T-helper 17 cell (primary cell): ENCODE results near the gene CCSER1. TPM values are rescaled to one million over a fixed set of nuclear protein-coding genes. Genes with fewer than 3 reads are reported as not detected.
"Not testable (repeated sequence)": the region's sequence is repeated elsewhere in the genome, so short reads cannot be mapped to it uniquely, and the experiment has no call there.

Experiments
- ATAC-seq: fragments of 150-1000 bp; cut with Tn5 transposase; 2 replicates; pipeline ENCODE4 v1.10.0; 2021; ENCODE audit warnings: mild to moderate bottlenecking, moderate library complexity
- DNase-seq, 3 donors: peaks; one replicate each; pipeline versions ENCODE4 v3.0.0 to v3.0.0-alpha.2; 2020 to 2021
- H3K9me3 ChIP-seq: one replicate; pipeline ENCODE4 v1.7.0; 2013; ENCODE audit warnings: low read length, mild to moderate bottlenecking; ENCODE audit not compliant: control insufficient read depth, poor library complexity, severe bottlenecking
- H3K27ac Mint-ChIP-seq: one replicate; pipeline ENCODE4 v1.8.0; 2022; ENCODE audit warnings: mild to moderate bottlenecking, moderate library complexity, mixed read lengths
- H3K27me3 Mint-ChIP-seq: one replicate; pipeline ENCODE4 v1.8.0; 2022; ENCODE audit warnings: mixed read lengths
- H3K36me3 Mint-ChIP-seq: one replicate; pipeline ENCODE4 v1.8.0; 2022; ENCODE audit warnings: low read depth, mixed read lengths
- H3K4me1 Mint-ChIP-seq: one replicate; pipeline ENCODE4 v1.8.0; 2022; ENCODE audit warnings: mild to moderate bottlenecking, mixed read lengths
- H3K4me3 Mint-ChIP-seq: one replicate; pipeline ENCODE4 v1.8.0; 2022; ENCODE audit warnings: mild to moderate bottlenecking, moderate library complexity, mixed read lengths
- total RNA-seq, 4 donors: library from RNA in 2 of 4; stranded (reverse) in 2 of 4; gene quantifications; one replicate each; pipeline ENCODE4 v1.2.3 and lab custom pipeline; 2022 to 2026

The CCSER1 gene
- total RNA-seq, 2 donors from 2014 or later = 1.7 to 3.0 TPM

- Mint-ChIP-seq H3K36me3 (no peaks in the 10 kb centered on the region), H3K27me3 (no peaks in the 10 kb centered on the region)
- DNase-seq = no peak
Observed at GRCh38 chr4:91258326-91258725, 1131.1 kb downstream of the CCSER1 start.

DNA sequence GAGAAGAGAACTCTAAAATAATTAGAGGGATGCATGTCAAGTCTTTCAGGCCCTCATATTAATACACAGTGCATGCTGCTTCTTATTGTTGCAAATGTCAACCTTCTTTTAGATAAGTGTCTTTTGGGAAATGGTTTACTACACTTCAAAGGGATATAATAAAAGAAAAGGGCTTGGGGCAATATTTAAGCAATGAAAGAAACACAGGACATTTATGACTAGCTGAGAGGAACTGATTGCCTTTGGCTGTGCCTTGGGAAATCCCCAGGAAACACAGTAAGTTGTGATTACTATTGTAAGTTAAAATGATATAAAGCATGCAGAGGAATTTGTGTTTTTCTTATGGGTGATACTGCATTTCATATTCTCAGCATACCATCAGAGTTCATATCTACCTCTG lies 1140.3 kb downstream of the CCSER1 start:
- Mint-ChIP-seq H3K36me3 (no peaks in the 10 kb centered on the region), H3K4me1 (no peaks in the 10 kb centered on the region), H3K27ac (no peak overlapping the region), H3K27me3 (no peaks in the 10 kb centered on the region), H3K4me3 (no peak overlapping the region)
- ATAC-seq (no peak), DNase-seq (no peak)
- no peaks in the 10 kb centered on the region for H3K9me3 ChIP-seq

More at GRCh38 chr4:91258326-91258725, 1131.1 kb downstream of the CCSER1 start:
- no peaks in the 10 kb centered on the region for H3K9me3 ChIP-seq
- H3K27ac Mint-ChIP-seq = no peak overlapping the region
- no peak for ATAC-seq
- H3K4me1 Mint-ChIP-seq = no peaks in the 10 kb centered on the region
- no peak overlapping the region for H3K4me3 Mint-ChIP-seq

DNA sequence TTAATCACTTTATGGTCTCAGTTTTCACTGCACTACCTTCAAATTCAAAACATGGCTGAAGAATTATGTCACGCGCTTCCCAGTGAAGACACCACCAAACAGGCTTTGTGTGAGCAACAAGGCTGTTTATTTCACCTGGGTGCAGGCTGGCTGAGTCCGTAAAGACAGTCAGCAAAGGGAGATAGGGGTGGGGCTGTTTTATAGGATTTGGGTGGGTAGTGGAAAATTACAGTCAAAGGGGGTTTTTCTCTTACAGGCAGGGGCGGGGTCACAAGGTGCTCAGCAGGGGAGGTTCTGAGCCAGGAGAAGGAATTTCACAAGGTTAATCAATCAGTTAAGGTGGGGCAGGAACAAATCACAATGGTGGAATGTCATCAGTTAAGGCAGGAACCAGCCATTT lies 1141.3 kb downstream of the CCSER1 start:
- H3K4me3 Mint-ChIP-seq, H3K9me3 ChIP-seq, DNase-seq, H3K27ac Mint-ChIP-seq, H3K4me1 Mint-ChIP-seq, ATAC-seq, H3K27me3 Mint-ChIP-seq, H3K36me3 Mint-ChIP-seq: not testable (repeated sequence)

DNA sequence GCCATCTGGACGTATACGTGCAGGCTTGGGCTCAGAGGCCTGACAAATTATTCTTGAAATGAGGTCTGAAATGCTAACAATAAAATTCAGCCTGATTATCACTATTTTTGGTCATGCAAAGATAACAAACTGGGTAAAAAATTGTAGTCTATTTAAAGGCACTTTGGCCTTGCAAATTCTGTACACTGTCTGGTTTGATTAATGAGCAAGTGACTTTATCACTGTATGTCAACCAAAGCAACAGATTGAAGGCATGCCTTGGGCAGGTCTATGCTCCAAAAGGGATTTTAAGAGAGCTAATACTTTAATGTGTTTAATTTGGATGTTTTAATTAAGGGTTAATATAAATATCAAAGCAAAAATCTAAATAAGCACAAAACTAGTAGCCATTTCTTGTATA lies 1141.7 kb downstream of the CCSER1 start:
- H3K27me3 Mint-ChIP-seq = no peaks in the 10 kb centered on the region
- H3K4me1 Mint-ChIP-seq = no peaks in the 10 kb centered on the region
- no peak for DNase-seq
- no peak for ATAC-seq
- no peak overlapping the region for H3K4me3 Mint-ChIP-seq
- no peak overlapping the region for H3K27ac Mint-ChIP-seq
- no peaks in the 10 kb centered on the region for H3K9me3 ChIP-seq
- no peaks in the 10 kb centered on the region for H3K36me3 Mint-ChIP-seq

- ATAC-seq (no peak), DNase-seq (no peak)
- no peaks in the 10 kb centered on the region for H3K9me3 ChIP-seq
- no peak overlapping the region for H3K4me3 Mint-ChIP-seq
- no peaks in the 10 kb centered on the region for H3K27me3 Mint-ChIP-seq
- no peak overlapping the region for H3K27ac Mint-ChIP-seq
- H3K36me3 Mint-ChIP-seq = no peaks in the 10 kb centered on the region
- H3K4me1 Mint-ChIP-seq = no peaks in the 10 kb centered on the region
Observed at GRCh38 chr4:91279899-91280298, 1152.7 kb downstream of the CCSER1 start.

DNA sequence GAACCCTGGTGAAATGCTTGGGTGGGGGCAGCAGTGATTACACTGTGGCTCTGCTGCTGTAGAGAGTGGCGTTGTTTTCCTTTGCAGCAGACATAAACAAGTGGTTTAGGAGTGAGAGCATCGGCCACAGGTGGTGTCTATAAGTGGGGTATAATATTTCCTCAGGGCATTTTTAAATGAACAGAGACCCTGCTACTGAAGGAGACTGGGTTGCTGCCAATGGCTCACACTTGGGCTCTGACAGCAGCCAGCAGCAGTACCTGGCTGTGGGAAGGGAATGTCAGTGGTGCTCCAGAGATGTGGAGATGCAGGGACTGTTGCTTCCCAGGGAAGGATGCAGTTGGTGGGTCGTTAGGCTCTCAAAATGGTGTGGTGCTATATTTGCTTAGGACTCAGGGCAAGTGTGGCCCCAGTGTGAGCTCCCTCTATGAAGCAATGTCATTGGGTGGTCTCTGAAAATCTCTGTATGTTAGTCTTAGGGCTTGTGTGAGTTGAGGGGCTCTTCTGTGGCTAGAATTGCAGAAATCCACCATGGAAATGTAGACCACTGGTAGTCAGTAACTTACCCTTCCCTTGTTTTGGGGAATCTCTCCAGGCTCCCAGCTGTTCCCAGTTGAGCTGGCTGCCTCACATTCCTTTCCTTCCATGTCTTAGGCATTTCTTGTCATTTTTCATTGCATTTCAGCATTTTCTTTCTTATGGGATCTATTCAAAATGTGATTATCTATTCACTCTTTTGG lies 1153.5 kb downstream of the CCSER1 start:
- Mint-ChIP-seq H3K4me1 (no peaks in the 10 kb centered on the region), H3K27ac (no peak overlapping the region), H3K36me3 (no peaks in the 10 kb centered on the region), H3K27me3 (no peaks in the 10 kb centered on the region), H3K4me3 (no peak overlapping the region)
- ATAC-seq (no peak), DNase-seq (no peak)
- no peaks in the 10 kb centered on the region for H3K9me3 ChIP-seq

DNA sequence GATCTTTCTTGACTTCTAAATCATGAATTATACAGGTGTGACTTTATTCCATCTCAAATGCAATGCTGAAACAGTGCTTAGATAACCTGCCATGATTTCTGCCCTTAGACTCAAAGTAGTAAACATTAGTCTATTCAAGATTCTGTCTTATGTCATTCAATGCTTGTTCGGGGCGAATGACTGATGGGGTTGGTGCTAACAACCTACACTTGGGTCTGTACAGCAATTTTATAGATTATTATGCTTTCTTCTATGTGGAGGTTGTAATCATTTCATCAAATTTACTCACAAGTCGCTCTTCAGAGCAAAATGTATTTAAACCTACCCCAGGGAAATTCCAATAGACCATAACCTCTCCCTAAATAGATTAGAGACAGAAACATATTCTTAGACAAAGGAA lies 1155.0 kb downstream of the CCSER1 start:
- no peaks in the 10 kb centered on the region for H3K36me3 Mint-ChIP-seq
- no peaks in the 10 kb centered on the region for H3K9me3 ChIP-seq
- no peaks in the 10 kb centered on the region for H3K4me1 Mint-ChIP-seq
- H3K4me3 Mint-ChIP-seq = no peak overlapping the region
- DNase-seq (no peak), ATAC-seq (no peak)
- H3K27ac Mint-ChIP-seq = no peak overlapping the region
- H3K27me3 Mint-ChIP-seq = no peaks in the 10 kb centered on the region

GRCh38 chr4:91283726-91284230 lies 1156.6 kb downstream of the CCSER1 start:
- no peaks in the 10 kb centered on the region for H3K9me3 ChIP-seq
- Mint-ChIP-seq H3K36me3 (no peaks in the 10 kb centered on the region), H3K4me1 (no peaks in the 10 kb centered on the region), H3K27me3 (no peaks in the 10 kb centered on the region), H3K4me3 (no peak overlapping the region), H3K27ac (no peak overlapping the region)
- ATAC-seq = no peak
- DNase-seq = no peak

- H3K4me3 Mint-ChIP-seq = no peak overlapping the region
- no peaks in the 10 kb centered on the region for H3K9me3 ChIP-seq
- DNase-seq = no peak
- H3K27ac Mint-ChIP-seq = no peak overlapping the region
- H3K4me1 Mint-ChIP-seq = no peaks in the 10 kb centered on the region
- no peak for ATAC-seq
- H3K27me3 Mint-ChIP-seq = no peaks in the 10 kb centered on the region
- H3K36me3 Mint-ChIP-seq = no peaks in the 10 kb centered on the region
Observed at GRCh38 chr4:91284480-91284879, 1157.3 kb downstream of the CCSER1 start.

- Mint-ChIP-seq H3K4me3 (no peak overlapping the region), H3K27ac (no peak overlapping the region), H3K4me1 (no peaks in the 10 kb centered on the region), H3K36me3 (no peaks in the 10 kb centered on the region), H3K27me3 (no peaks in the 10 kb centered on the region)
- ATAC-seq = no peak
- no peak for DNase-seq
- no peaks in the 10 kb centered on the region for H3K9me3 ChIP-seq
Observed at GRCh38 chr4:91285487-91285886, 1158.3 kb downstream of the CCSER1 start.

DNA sequence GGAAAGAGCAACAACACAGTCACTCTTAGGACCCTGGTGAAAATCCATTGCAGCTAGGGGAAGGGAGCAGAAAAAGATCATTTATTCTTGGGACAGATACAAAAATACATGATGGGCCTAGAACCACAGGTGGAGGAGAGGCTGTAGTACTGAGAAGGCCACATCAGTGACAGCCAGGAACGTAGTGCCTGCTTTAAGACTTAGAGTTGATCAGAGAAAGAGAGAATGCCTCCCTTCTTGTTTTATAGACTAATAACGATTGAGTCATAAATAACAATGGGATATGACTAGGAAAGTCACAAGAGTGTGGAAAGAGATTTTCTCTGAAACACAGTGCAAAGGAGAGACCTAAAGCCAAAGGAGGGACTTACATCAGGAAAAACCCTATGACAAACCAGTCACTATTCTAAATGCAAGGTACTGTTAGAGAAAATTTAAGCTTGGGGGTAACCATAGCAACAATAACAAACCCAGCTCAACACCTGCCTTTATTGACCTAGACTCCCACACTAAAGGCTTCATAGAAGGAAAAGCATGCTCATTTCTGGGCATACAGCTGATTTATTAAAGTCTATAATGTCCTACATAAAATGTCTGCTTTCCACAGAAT lies 1161.6 kb downstream of the CCSER1 start:
- no peak overlapping the region for H3K27ac Mint-ChIP-seq
- H3K4me3 Mint-ChIP-seq = no peak overlapping the region
- no peaks in the 10 kb centered on the region for H3K9me3 ChIP-seq
- no peak for DNase-seq
- no peaks in the 10 kb centered on the region for H3K27me3 Mint-ChIP-seq
- ATAC-seq = no peak
- H3K36me3 Mint-ChIP-seq = no peaks in the 10 kb centered on the region
- no peaks in the 10 kb centered on the region for H3K4me1 Mint-ChIP-seq

- H3K4me3 Mint-ChIP-seq = no peak overlapping the region
- H3K9me3 ChIP-seq = no peaks in the 10 kb centered on the region
- no peaks in the 10 kb centered on the region for H3K4me1 Mint-ChIP-seq
- H3K36me3 Mint-ChIP-seq = no peaks in the 10 kb centered on the region
- H3K27me3 Mint-ChIP-seq = no peaks in the 10 kb centered on the region
- DNase-seq (no peak), ATAC-seq (no peak)
- H3K27ac Mint-ChIP-seq = no peak overlapping the region
Observed at GRCh38 chr4:91298156-91298700, 1171.0 kb downstream of the CCSER1 start.

- Mint-ChIP-seq H3K4me3 (no peak overlapping the region), H3K27me3 (no peaks in the 10 kb centered on the region), H3K4me1 (no peaks in the 10 kb centered on the region), H3K36me3 (no peaks in the 10 kb centered on the region), H3K27ac (no peak overlapping the region)
- DNase-seq = no peak
- no peak for ATAC-seq
- no peaks in the 10 kb centered on the region for H3K9me3 ChIP-seq
Observed at GRCh38 chr4:91298824-91299223, 1171.6 kb downstream of the CCSER1 start.

DNA sequence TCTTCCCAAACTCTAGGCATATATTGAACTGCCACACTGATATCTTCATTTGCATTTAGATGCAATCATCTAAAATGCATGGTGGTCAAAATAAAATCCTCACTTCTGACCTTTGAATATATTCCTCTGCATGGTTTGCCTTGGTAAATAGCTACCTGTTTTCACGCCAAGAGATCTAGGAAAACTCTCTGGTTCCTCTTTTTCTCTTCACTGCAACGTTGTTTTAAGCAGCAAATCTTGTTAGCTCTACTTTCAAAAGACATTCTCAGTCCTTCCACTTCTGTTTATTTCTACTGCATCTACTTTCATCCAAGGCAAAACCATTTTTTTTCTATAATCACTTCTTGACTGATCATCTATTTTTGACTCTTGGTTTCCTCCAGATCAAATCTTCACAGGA lies 1174.9 kb downstream of the CCSER1 start:
- Mint-ChIP-seq H3K27ac (no peak overlapping the region), H3K4me1 (no peaks in the 10 kb centered on the region), H3K27me3 (no peaks in the 10 kb centered on the region), H3K36me3 (no peaks in the 10 kb centered on the region), H3K4me3 (no peak overlapping the region)
- ATAC-seq (no peak), DNase-seq (no peak)
- no peaks in the 10 kb centered on the region for H3K9me3 ChIP-seq
